Left ventricle myocardium inferior (tissue), 1 donor: ENCODE results near the gene NCAPH2. TPM values are rescaled to one million over a fixed set of nuclear protein-coding genes. Genes with fewer than 3 reads are reported as not detected.

Experiments used
- DNase-seq: peaks from one replicate; pipeline ENCODE4 v3.0.0-alpha.2; 2020
- H3K27ac ChIP-seq: fragments of 200-600 bp; replicated peaks from 2 replicates; pipeline ENCODE4 v1.8.0; 2021
- H3K27me3 ChIP-seq: fragments of 200-600 bp; 2 replicates; pipeline ENCODE4 v1.8.0; 2021; ENCODE audit warnings: low read depth
- H3K36me3 ChIP-seq: fragments of 200-600 bp; 2 replicates; pipeline ENCODE4 v1.8.0; 2021
- H3K4me1 ChIP-seq: fragments of 200-600 bp; 2 replicates; pipeline ENCODE4 v1.8.0; 2021
- H3K4me3 ChIP-seq: fragments of 200-600 bp; 2 replicates; pipeline ENCODE4 v1.8.0; 2021; ENCODE audit warnings: mild to moderate bottlenecking, moderate library complexity
- H3K9me3 ChIP-seq: fragments of 200-600 bp; replicated peaks from 2 replicates; pipeline ENCODE4 v1.8.0; 2021
- CTCF ChIP-seq: fragments of 200-600 bp; IDR thresholded peaks from 2 replicates; pipeline ENCODE4 v1.8.0; 2021; ENCODE audit warnings: antibody characterized with exemption, mild to moderate bottlenecking, borderline replicate concordance
- intact Hi-C: fragments of 100-400 bp; cut with micrococcal nuclease; formaldehyde crosslinking; loops from one replicate; pipeline ENCODE4 v1.11.0; 2022
- total RNA-seq: library from RNA; stranded (reverse); fragmentation: NEBNext Ultra II Directional; extraction: Animal tissue kit (Norgen Biotek cat#: 25700); gene quantifications from one replicate; pipeline ENCODE4 v1.2.1, GENCODE V29; 2021
- donor health status: DM: no; HTN: yes; CAD: no; lungs with severe emphysema.

The NCAPH2 gene
- total RNA-seq, 1 donor from 2014 or later: 27.7 TPM

GRCh38 chr22:50567721-50568252, 59.8 kb downstream of the NCAPH2 start:
- no peak overlapping the region for H3K4me3 ChIP-seq
- no peak for DNase-seq
- no peaks in the 10 kb centered on the region for H3K9me3 ChIP-seq
- peaks cover 51% of the 10 kb centered on the region for H3K4me1 ChIP-seq
- peaks cover 55% of the 10 kb centered on the region for H3K36me3 ChIP-seq
- TF ChIP-seq CTCF: no peak
- H3K27ac ChIP-seq: no peak overlapping the region
- intact Hi-C loops: no loop called here
- no peaks in the 10 kb centered on the region for H3K27me3 ChIP-seq

- Histone ChIP-seq H3K36me3 (peaks cover 64% of the 10 kb centered on the region), H3K4me1 (peaks cover 47% of the 10 kb centered on the region), H3K27me3 (no peaks in the 10 kb centered on the region), H3K9me3 (no peaks in the 10 kb centered on the region), H3K27ac (no peak overlapping the region), H3K4me3 (no peak overlapping the region)
- DNase-seq: no peak
- no peak for TF ChIP-seq CTCF
- intact Hi-C loops: no loop called here
Measured at GRCh38 chr22:50568626-50569025, 60.6 kb downstream of the NCAPH2 start.

GRCh38 chr22:50569041-50569459, 61.0 kb downstream of the NCAPH2 start:
- no peak overlapping the region for H3K27ac ChIP-seq
- DNase-seq: no peak

GRCh38 chr22:50569896-50570535, 62.0 kb downstream of the NCAPH2 start:
- no peak for TF ChIP-seq CTCF
- intact Hi-C loops: no loop called here
- Histone ChIP-seq H3K27ac (no peak overlapping the region), H3K4me3 (no peak overlapping the region), H3K36me3 (peaks cover 76% of the 10 kb centered on the region), H3K27me3 (no peaks in the 10 kb centered on the region), H3K9me3 (no peaks in the 10 kb centered on the region), H3K4me1 (peaks cover 48% of the 10 kb centered on the region)
- DNase-seq: no peak

More at GRCh38 chr22:50569041-50569459, 61.0 kb downstream of the NCAPH2 start:
- no peak for TF ChIP-seq CTCF
- Histone ChIP-seq H3K4me3 (no peak overlapping the region), H3K36me3 (peaks cover 68% of the 10 kb centered on the region), H3K9me3 (no peaks in the 10 kb centered on the region), H3K27me3 (no peaks in the 10 kb centered on the region), H3K4me1 (peaks cover 47% of the 10 kb centered on the region)
- intact Hi-C loops: no loop called here

- Histone ChIP-seq H3K4me3 (no peak overlapping the region), H3K27me3 (no peaks in the 10 kb centered on the region), H3K36me3 (peaks cover 85% of the 10 kb centered on the region), H3K27ac (no peak overlapping the region), H3K9me3 (no peaks in the 10 kb centered on the region), H3K4me1 (peaks cover 56% of the 10 kb centered on the region)
- no peak for DNase-seq
- intact Hi-C loops: no loop called here
- no peak for TF ChIP-seq CTCF
Measured at GRCh38 chr22:50570861-50571260, 62.8 kb downstream of the NCAPH2 start.
